KMS-11 (cell line): ENCODE measurements around the gene ST14.

ENCODE experiments used
- H2AFZ ChIP-seq: fragments of 200-600 bp; sonication (generic); 2 replicates; pipeline ENCODE4 v1.6.1; 2016; ENCODE audit warnings: antibody characterized with exemption, mixed run types, low read depth
- H3K27ac ChIP-seq: fragments of 200-600 bp; sonication (generic); 2 replicates; pipeline ENCODE4 v1.6.1; 2016; ENCODE audit warnings: mild to moderate bottlenecking, mixed run types
- H3K27me3 ChIP-seq: fragments of 200-600 bp; sonication (generic); 2 replicates; pipeline ENCODE4 v1.6.1; 2017; ENCODE audit warnings: mild to moderate bottlenecking, low read depth, mixed run types, moderate library complexity; ENCODE audit not compliant: insufficient read depth
- H3K36me3 ChIP-seq: fragments of 200-600 bp; sonication (generic); 2 replicates; pipeline ENCODE4 v1.6.1; 2017; ENCODE audit warnings: mild to moderate bottlenecking, mixed run types; ENCODE audit not compliant: insufficient read depth
- H3K4me1 ChIP-seq: fragments of 200-600 bp; sonication (generic); 2 replicates; pipeline ENCODE4 v1.6.1; 2016; ENCODE audit warnings: mild to moderate bottlenecking, low read depth, mixed run types; ENCODE audit not compliant: poor library complexity, severe bottlenecking
- H3K4me2 ChIP-seq: fragments of 200-600 bp; sonication (generic); 2 replicates; pipeline ENCODE4 v1.7.0; 2016; ENCODE audit warnings: mild to moderate bottlenecking, mixed run types
- H3K4me3 ChIP-seq: fragments of 200-600 bp; sonication (generic); IDR thresholded peaks from 2 replicates; pipeline ENCODE4 v1.6.1; 2017; ENCODE audit warnings: low read depth, low read length, mixed read lengths; ENCODE audit not compliant: insufficient read depth
- H3K79me2 ChIP-seq: fragments of 200-600 bp; sonication (generic); 2 replicates; pipeline ENCODE4 v1.6.1; 2016; ENCODE audit warnings: low read depth, mixed run types; ENCODE audit not compliant: insufficient read depth
- H3K9ac ChIP-seq: fragments of 200-600 bp; sonication (generic); 2 replicates; pipeline ENCODE4 v1.6.1; 2016; ENCODE audit warnings: mild to moderate bottlenecking, mixed run types
- H4K20me1 ChIP-seq: fragments of 200-600 bp; sonication (generic); 2 replicates; pipeline ENCODE4 v1.6.1; 2016; ENCODE audit warnings: mild to moderate bottlenecking, mixed run types; ENCODE audit not compliant: insufficient read depth
- TF ChIP-seq, protein P1 (sequence below): fragments of 200-600 bp; sonication (generic); conservative IDR thresholded peaks from 2 replicates; pipeline ENCODE4 v1.6.1; 2017; ENCODE audit warnings: low read depth, mild to moderate bottlenecking, antibody characterized with exemption, low read length, moderate library complexity, mixed read lengths

Gene ST14

DNA sequence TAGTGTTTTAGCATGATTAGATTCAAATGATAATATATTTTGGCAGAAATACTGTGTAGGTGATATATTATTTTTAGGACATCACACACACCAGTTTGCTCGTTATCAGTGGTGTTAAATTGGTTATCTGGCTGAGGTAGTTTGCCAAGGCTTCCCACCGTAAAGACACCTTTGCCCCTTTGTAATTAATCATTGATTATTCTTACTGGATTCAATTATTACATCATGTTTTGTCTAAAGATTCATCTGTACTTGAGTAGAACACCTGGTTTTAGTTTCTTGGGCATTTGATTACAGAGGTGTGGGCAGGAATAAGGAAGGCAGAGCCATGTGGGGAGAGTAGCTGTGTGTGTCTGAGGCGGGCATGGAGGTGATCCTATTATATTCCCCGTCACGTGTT, 39.5 kb upstream of the ST14 start:
- H3K36me3 ChIP-seq = no peaks in the 10 kb centered on the region

DNA sequence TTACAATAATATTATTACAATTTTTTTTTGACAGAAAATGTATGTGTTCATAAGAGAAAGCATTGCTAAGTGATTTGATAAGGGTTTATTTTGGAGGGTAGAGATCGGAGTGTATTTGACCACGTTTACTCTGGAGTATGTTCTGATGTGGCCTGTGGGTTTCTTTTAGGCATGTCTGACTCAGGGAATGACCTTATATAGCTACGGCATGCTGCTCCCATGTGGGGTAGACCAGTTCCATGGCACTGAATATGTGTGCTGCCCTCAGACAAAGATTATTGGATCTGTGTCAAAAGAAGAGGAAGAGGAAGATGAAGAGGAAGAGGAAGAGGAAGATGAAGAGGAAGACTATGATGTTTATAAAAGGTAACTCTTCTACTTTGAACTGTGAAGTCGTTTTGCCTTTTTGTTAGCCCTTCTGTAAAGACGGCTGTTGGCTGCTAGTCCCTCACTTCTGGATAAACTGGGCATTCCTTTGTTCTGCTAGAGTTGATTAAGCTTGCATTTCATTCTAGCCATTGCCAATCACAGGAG, 38.1 kb upstream of the ST14 start:
- no peak overlapping the region for H3K27ac ChIP-seq
- no peak overlapping the region for H3K4me2 ChIP-seq
- peaks cover 28% of the 10 kb centered on the region for H3K4me1 ChIP-seq
- H3K9ac ChIP-seq = no peak overlapping the region
- TF ChIP-seq, protein P1, sequence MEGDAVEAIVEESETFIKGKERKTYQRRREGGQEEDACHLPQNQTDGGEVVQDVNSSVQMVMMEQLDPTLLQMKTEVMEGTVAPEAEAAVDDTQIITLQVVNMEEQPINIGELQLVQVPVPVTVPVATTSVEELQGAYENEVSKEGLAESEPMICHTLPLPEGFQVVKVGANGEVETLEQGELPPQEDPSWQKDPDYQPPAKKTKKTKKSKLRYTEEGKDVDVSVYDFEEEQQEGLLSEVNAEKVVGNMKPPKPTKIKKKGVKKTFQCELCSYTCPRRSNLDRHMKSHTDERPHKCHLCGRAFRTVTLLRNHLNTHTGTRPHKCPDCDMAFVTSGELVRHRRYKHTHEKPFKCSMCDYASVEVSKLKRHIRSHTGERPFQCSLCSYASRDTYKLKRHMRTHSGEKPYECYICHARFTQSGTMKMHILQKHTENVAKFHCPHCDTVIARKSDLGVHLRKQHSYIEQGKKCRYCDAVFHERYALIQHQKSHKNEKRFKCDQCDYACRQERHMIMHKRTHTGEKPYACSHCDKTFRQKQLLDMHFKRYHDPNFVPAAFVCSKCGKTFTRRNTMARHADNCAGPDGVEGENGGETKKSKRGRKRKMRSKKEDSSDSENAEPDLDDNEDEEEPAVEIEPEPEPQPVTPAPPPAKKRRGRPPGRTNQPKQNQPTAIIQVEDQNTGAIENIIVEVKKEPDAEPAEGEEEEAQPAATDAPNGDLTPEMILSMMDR = no peak
- no peaks in the 10 kb centered on the region for H3K27me3 ChIP-seq
- H2AFZ ChIP-seq = no peak overlapping the region
- H4K20me1 ChIP-seq = no peaks in the 10 kb centered on the region
- no peaks in the 10 kb centered on the region for H3K79me2 ChIP-seq
- no peak overlapping the region for H3K4me3 ChIP-seq
- H3K36me3 ChIP-seq = no peaks in the 10 kb centered on the region

More for the DNA sequence above, 39.5 kb upstream of the ST14 start:
- Histone ChIP-seq H3K4me2 (no peak overlapping the region), H3K27ac (no peak overlapping the region), H3K4me1 (peaks cover 28% of the 10 kb centered on the region), H2AFZ (no peak overlapping the region), H4K20me1 (no peaks in the 10 kb centered on the region), H3K79me2 (no peaks in the 10 kb centered on the region), H3K4me3 (no peak overlapping the region), H3K27me3 (no peaks in the 10 kb centered on the region), H3K9ac (no peak overlapping the region)
- TF ChIP-seq, protein P1 = no peak

DNA sequence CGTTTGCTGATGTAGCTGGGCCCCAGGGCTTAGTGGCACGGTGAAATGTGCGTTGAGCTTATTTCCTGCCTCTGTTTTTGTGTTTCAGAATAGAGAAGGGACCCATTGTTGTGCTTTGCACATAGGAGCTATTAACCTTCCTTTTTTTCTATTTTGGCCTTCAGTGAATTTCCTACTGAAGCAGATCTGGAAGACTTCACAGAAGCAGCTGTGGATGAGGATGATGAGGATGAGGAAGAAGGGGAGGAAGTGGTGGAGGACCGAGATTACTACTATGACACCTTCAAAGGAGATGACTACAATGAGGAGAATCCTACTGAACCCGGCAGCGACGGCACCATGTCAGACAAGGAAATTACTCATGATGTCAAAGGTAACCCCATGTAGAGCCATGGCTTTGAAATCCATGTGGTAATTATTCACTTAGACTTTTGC, 37.4 kb upstream of the ST14 start:
- no peak overlapping the region for H3K4me2 ChIP-seq
- TF ChIP-seq, protein P1 = no peak
- no peaks in the 10 kb centered on the region for H3K36me3 ChIP-seq

DNA sequence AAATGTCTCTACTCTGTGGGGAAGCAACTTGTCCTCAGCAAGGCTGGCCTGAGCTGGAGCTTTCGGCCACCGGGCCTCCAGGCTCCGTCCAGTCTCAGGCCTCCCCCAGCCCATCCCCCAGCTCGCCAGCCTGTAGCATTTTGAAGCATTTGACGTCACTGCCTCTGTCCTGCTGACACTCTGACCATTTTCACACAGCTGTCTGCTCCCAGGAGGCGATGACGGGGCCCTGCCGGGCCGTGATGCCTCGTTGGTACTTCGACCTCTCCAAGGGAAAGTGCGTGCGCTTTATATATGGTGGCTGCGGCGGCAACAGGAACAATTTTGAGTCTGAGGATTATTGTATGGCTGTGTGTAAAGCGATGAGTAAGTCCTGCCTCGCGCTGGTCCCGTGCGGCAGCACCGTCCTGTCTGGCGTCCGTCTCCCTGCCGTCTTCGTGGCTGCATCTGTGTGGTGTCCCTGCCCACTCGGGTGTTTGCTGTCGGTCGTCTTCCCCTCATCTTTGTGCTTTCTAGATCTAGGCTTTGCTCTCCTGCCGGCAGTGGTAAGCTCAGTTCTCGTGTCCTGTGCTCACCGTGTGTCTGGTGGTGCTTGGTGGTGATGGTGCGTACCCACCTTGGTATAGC, 36.1 kb upstream of the ST14 start:
- TF ChIP-seq, protein P1 = no peak
- Histone ChIP-seq H2AFZ (no peak overlapping the region), H3K4me3 (no peak overlapping the region), H3K79me2 (no peaks in the 10 kb centered on the region), H3K27ac (no peak overlapping the region), H3K36me3 (no peaks in the 10 kb centered on the region), H4K20me1 (no peaks in the 10 kb centered on the region), H3K4me2 (no peak overlapping the region), H3K9ac (no peak overlapping the region), H3K27me3 (no peaks in the 10 kb centered on the region), H3K4me1 (peaks cover 11% of the 10 kb centered on the region)

More for the DNA sequence above, 37.4 kb upstream of the ST14 start:
- Histone ChIP-seq H3K27me3 (no peaks in the 10 kb centered on the region), H3K79me2 (no peaks in the 10 kb centered on the region), H3K4me1 (peaks cover 24% of the 10 kb centered on the region), H3K9ac (no peak overlapping the region), H4K20me1 (no peaks in the 10 kb centered on the region), H3K4me3 (no peak overlapping the region), H3K27ac (no peak overlapping the region), H2AFZ (no peak overlapping the region)
